Measurements from ENCODE around the gene ZNF888.
"Not testable (repeated sequence)": the region's sequence is repeated elsewhere in the genome, so short reads cannot be mapped to it uniquely, and the experiment has no call there.

Gene ZNF888

DNA sequence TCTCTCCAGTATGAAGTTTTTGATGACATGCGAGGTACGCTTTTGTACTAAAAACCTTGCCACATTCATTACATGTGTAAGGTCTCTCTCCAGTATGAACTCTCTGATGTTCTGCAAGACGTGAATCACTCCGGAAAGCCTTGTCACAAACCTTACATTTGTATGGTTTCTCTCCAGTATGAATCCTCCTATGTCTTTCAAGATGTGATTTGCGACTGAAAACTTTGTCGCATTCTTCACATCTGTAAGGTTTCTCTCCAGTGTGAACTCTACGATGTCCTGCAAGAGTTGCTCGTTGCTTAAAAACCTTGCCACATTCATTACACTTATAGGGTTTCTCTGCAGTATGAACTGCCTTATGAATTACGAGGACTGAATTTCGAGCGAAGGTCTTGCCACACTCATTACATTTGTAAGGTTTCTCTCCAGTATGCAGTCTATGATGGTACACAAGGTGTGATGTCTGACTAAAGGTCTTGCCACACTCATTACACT, 42.3 kb downstream of the ZNF888 start:
- DNase-seq (ENCODE audit: low read depth in 2 of 2): no peak

DNA sequence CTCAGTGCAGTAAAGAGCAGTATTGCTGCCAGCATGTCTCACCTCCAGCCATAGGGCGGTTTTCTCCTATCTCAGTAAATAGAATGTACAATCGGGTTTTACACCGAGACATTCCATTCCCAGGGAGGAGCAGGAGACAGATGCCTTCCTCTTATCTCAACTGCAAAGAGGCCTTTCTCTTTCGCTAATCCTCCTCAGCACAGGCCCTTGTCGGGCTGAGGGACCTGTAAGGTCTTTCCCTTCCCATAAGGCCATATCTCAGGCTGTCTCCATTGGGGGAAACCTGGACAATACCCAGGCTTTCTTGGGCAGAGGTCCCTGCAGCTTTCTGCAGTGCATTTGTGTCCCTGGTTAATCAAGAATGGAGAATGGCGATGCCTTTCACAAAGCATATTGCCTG, 50.2 kb downstream of the ZNF888 start:
- not testable (repeated sequence) for DNase-seq (ENCODE audit: low read depth in 2 of 2)

DNA sequence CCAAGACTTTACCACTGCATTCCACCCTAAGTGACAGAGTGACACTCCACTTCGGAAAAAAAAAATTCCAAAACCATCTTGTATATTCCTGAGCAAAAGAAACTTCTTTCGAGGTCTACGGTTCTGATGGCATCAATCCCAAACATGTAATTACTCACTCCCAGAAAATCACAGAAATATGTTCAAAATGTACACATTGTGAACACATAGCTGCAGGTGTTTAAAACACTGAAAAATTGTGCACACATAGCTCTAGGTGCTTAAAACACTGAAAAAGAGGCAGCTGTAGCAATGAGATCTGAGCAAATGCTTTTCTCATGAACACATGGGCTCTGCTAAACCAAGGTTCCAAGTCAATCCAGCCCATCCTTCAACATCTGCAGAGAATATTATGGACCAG, 51.8 kb downstream of the ZNF888 start:
- DNase-seq (ENCODE audit: low read depth in 2 of 2): no peak

DNA sequence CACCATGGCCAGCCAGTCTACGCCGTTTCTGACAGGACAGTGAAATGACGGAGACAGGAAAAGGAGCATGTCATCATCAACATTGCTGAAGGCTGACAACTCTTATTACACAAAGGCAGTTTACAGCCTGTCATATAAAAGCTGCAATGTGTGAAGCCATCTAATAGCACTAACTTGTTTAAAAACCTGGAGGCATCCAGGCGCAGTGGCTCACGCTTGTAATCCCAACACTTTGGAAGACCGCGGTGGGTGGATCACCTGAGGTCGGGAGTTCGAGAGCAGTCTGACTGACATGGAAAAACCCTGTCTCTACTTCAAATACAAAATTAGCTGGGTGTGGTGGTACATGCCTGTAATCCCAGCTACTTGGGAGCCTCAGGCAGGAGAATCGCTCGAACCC, 55.2 kb downstream of the ZNF888 start:
- not testable (repeated sequence) for DNase-seq (ENCODE audit: low read depth in 2 of 2)

DNA sequence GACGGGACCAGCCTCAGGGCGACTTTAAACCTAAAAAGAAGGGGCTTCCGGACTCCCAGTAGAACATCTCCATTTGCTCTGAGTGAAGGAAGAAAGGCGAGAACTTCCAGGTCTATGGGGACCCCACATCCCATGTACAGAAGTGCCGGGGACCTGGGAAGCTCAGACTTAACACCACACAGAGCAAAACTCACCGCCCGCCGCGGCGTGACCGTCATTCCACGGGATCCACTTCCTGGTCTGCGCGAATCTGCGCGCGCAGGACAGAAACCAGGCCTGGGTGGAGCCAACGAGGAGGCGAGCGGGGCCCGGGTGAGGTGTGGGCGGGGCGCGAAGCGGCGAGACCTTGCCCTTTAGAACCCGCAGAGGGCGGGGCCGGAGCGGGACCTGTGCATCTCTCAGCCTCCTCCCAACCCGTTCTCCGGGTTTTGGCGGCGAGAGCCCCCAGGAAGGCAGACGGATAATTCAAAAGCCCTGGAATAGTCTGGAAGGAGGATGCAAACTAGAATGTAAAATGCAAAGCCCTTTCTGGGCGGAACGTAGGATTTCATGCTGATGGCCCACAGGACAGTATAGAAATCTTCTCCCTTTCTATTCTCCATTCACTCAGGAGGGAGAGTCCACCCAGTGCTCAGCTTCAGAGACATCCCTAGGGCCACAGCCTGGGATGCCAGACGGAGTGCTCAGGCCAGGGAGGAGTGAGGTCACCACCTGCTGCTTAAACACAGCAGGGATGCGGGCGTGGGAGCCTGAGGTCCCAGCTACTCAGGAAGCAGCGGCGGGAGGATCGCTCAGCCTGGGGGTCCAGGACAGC, 65.6 kb downstream of the ZNF888 start, which contains the start of gene ZNF468:
ZNF468 (minus strand) TSS at position 242 of the 814 bp plus-strand sequence. CDS start 3,347 bp downstream, outside the sequence.
- DNase-seq (ENCODE audit: low read depth in 2 of 2): peak; percentile 43 to 67

- DNase-seq (ENCODE audit: low read depth in 2 of 2): not testable (repeated sequence)
Observed at GRCh38 chr19:52856540-52857377, 66.5 kb downstream of the ZNF888 start.

All from stimulated activated CD8-positive, alpha-beta memory T cell treated with anti-CD3 and anti-CD28 coated beads, Interleukin-7, amount 100 ng/mL, for 4 hours (primary cell).